Subcutaneous abdominal adipose tissue (tissue), 5 donors: Measurements from ENCODE around the gene DYSF.

Experiments used
- H3K27ac ChIP-seq: one replicate; pipeline ENCODE4 v1.7.0; 2013; ENCODE audit warnings: low read depth, mild to moderate bottlenecking, inconsistent platforms, low read length, moderate library complexity
- H3K27me3 ChIP-seq, 5 donors: one replicate each; pipeline ENCODE4 v1.7.0; 2013; ENCODE audit warnings: low read length in 5 of 5, inconsistent platforms in 1 of 5; ENCODE audit not compliant: control insufficient read depth in 5 of 5, insufficient read depth in 4 of 5
- H3K36me3 ChIP-seq, 5 donors: one replicate each; pipeline ENCODE4 v1.7.0; 2013; ENCODE audit warnings: low read length in 5 of 5; ENCODE audit not compliant: control insufficient read depth in 5 of 5, insufficient read depth in 5 of 5
- H3K4me1 ChIP-seq, 5 donors: one replicate each; pipeline ENCODE4 v1.7.0; 2013; ENCODE audit warnings: low read length in 5 of 5, mild to moderate bottlenecking in 3 of 5, moderate library complexity in 1 of 5; ENCODE audit not compliant: control insufficient read depth in 5 of 5, insufficient read depth in 5 of 5
- H3K4me3 ChIP-seq, 5 donors: one replicate each; pipeline ENCODE4 v1.7.0; 2013; ENCODE audit warnings: low read length in 5 of 5, low read depth in 1 of 5
- H3K9ac ChIP-seq, 5 donors: one replicate each; pipeline ENCODE4 v1.7.0; 2013; ENCODE audit warnings: low read length in 5 of 5, mild to moderate bottlenecking in 4 of 5, moderate library complexity in 3 of 5
- H3K9me3 ChIP-seq, 5 donors: one replicate each; pipeline ENCODE4 v1.7.0; 2013; ENCODE audit warnings: low read length in 5 of 5; ENCODE audit not compliant: control insufficient read depth in 5 of 5
- donor health status: healthy.
- donor health status: healthy.
- donor health status: healthy.
- donor health status: healthy.
- donor health status: healthy.

DYSF gene

DNA sequence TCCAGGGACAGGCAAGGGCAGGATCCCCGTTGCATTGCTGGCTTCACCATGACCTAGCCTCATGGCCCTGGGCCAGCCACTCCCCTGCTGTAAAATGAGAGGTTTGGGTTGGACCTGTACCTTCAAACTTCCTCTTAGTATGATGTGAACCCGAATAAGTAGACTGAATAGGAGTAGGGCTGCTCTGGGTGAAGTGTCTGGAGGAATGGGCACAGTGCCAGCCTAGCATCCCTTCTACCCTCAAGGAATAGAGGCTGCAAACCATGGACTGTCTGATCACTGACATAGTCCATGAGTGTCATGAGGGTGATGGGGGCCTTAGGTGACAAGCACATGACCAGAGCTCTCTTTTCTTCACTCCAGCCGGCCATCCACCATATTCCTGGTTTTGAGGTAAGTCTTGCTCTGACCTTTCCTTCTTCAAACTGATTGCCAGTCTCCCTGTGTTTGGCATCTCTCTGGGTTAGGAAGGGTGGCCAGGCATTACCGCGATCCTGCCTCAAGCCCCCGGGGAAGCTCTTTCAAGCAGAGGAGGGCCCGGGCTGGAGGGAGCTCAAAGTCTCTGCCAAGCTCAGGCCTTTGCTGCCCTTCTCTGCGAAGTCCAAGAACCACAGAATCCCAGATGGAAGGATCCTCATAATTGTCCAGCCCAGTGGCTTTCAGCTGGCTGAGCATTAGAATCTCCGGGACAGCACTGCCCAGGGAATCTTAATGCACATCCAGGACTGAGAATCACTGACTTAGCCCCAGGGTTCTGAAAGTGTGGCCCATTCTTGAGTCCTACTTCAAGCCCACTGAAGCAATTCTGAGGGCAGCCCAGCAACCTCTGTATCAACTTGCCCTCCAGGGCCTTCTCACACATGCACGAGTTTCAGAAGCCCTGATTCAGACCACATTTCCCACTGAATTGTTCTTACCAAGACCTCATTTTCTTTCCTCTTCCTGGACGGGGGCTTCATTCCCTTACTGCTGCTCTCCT, 148.1 kb downstream of the DYSF start:
- Histone ChIP-seq H3K27ac (no peak overlapping the region), H3K36me3 (peaks cover 0 to 17% (median 3%) of the 10 kb centered on the region in 5 donors), H3K9ac (no peak overlapping the region), H3K9me3 (no peaks in the 10 kb centered on the region), H3K4me1 (peaks cover 18 to 38% (median 35%) of the 10 kb centered on the region in 5 donors), H3K27me3 (peaks cover 0 to 12% (median 2%) of the 10 kb centered on the region in 5 donors), H3K4me3 (no peak overlapping the region)

DNA sequence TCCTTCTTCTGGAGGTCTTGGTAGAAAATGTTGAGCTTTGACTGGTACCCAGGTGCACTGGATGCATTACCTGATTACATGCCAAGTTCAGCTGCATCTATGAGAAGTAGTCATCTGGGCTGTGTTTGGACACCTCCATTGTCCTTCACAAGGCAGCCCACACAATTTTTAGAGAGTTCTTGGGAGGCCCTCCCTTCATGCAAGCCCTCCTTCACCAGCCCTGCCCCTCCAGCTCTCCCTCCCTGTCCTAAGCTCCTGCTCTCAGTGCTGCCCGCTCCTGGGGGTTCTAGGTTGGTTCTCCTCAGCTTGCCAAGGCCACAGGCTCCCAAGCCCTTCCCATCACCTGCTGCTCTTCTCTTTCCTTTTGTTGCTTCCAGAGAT, 148.7 kb downstream of the DYSF start:
- H3K27me3 ChIP-seq: peaks cover 0 to 9% (median under 1%) of the 10 kb centered on the region in 5 donors
- H3K9me3 ChIP-seq: no peaks in the 10 kb centered on the region
- H3K27ac ChIP-seq: no peak overlapping the region
- H3K9ac ChIP-seq: no peak overlapping the region
- no peak overlapping the region for H3K4me3 ChIP-seq
- H3K36me3 ChIP-seq: peaks cover 0 to 15% (median 3%) of the 10 kb centered on the region in 5 donors
- H3K4me1 ChIP-seq: peaks cover 18 to 44% (median 39%) of the 10 kb centered on the region in 5 donors

GRCh38 chr2:71602581-71602980, 149.2 kb downstream of the DYSF start:
- peaks cover 0 to 13% (median under 1%) of the 10 kb centered on the region in 5 donors for H3K36me3 ChIP-seq
- no peaks in the 10 kb centered on the region for H3K9me3 ChIP-seq
- peaks cover 18 to 45% (median 39%) of the 10 kb centered on the region in 5 donors for H3K4me1 ChIP-seq
- H3K4me3 ChIP-seq: no peak overlapping the region
- no peak overlapping the region for H3K9ac ChIP-seq
- H3K27ac ChIP-seq: no peak overlapping the region
- peaks cover 0 to 9% (median 0%) of the 10 kb centered on the region in 5 donors for H3K27me3 ChIP-seq

GRCh38 chr2:71603311-71603811, 150.0 kb downstream of the DYSF start:
- H3K9ac ChIP-seq: peak overlapping the region in 1 of 5 donors; percentile 3
- peaks cover 0 to 8% (median 0%) of the 10 kb centered on the region in 5 donors for H3K36me3 ChIP-seq
- H3K9me3 ChIP-seq: no peaks in the 10 kb centered on the region
- H3K27ac ChIP-seq: no peak overlapping the region
- H3K27me3 ChIP-seq: peaks cover 0 to 9% (median 0%) of the 10 kb centered on the region in 5 donors
- peaks cover 18 to 51% (median 41%) of the 10 kb centered on the region in 5 donors for H3K4me1 ChIP-seq
- H3K4me3 ChIP-seq: peak overlapping the region in 1 of 5 donors; percentile 44

- peaks cover 0 to under 1% (median 0%) of the 10 kb centered on the region in 5 donors for H3K36me3 ChIP-seq
- peak overlapping the region in 1 of 5 donors; percentile 44 for H3K4me3 ChIP-seq
- no peaks in the 10 kb centered on the region for H3K9me3 ChIP-seq
- peaks cover 18 to 59% (median 48%) of the 10 kb centered on the region in 5 donors for H3K4me1 ChIP-seq
- peaks cover 0 to 9% (median 0%) of the 10 kb centered on the region in 5 donors for H3K27me3 ChIP-seq
- H3K9ac ChIP-seq: peak overlapping the region in 1 of 5 donors; percentile 3
- H3K27ac ChIP-seq: no peak overlapping the region
Measured at GRCh38 chr2:71603851-71604725, 150.7 kb downstream of the DYSF start.

DNA sequence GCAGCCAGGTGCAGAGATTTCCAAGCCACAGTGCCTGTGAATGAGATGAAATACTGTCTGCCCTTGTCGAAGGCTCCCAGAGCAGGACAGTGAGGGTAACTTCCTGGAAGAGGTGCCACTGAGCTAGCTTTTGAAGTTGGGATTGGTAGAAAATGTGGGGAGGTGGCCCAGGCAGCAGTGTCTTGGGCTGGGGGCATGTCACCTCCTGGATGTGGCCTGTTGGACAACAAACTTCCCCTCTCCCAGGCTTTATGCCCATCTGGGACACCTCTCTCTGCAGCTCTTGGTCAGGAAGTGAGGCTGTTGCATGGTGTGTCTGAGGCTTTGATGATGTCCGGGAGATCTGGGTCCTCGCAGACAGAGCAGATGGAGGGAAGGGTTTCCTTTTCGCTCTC, 151.4 kb downstream of the DYSF start:
- no peak overlapping the region for H3K27ac ChIP-seq
- no peaks in the 10 kb centered on the region for H3K9me3 ChIP-seq
- no peaks in the 10 kb centered on the region for H3K36me3 ChIP-seq
- no peak overlapping the region for H3K9ac ChIP-seq
- H3K27me3 ChIP-seq: peaks cover 0 to 9% (median 0%) of the 10 kb centered on the region in 5 donors
- peaks cover 18 to 64% (median 50%) of the 10 kb centered on the region in 5 donors for H3K4me1 ChIP-seq
- H3K4me3 ChIP-seq: peak overlapping the region in 2 of 5 donors; percentile 13 to 19

- H3K4me1 ChIP-seq: peaks cover 18 to 64% (median 50%) of the 10 kb centered on the region in 5 donors
- H3K36me3 ChIP-seq: no peaks in the 10 kb centered on the region
- H3K27me3 ChIP-seq: peaks cover 0 to 9% (median 0%) of the 10 kb centered on the region in 5 donors
- no peaks in the 10 kb centered on the region for H3K9me3 ChIP-seq
- H3K4me3 ChIP-seq: peak overlapping the region in 2 of 5 donors; percentile 13 to 19
- no peak overlapping the region for H3K27ac ChIP-seq
- H3K9ac ChIP-seq: no peak overlapping the region
Measured at GRCh38 chr2:71605173-71605641, 151.8 kb downstream of the DYSF start.

- H3K27me3 ChIP-seq: peaks cover 0 to 9% (median 0%) of the 10 kb centered on the region in 5 donors
- no peaks in the 10 kb centered on the region for H3K9me3 ChIP-seq
- no peak overlapping the region for H3K9ac ChIP-seq
- H3K4me3 ChIP-seq: no peak overlapping the region
- peaks cover 18 to 64% (median 50%) of the 10 kb centered on the region in 5 donors for H3K4me1 ChIP-seq
- no peak overlapping the region for H3K27ac ChIP-seq
- no peaks in the 10 kb centered on the region for H3K36me3 ChIP-seq
Measured at GRCh38 chr2:71605781-71606241, 152.4 kb downstream of the DYSF start.

DNA sequence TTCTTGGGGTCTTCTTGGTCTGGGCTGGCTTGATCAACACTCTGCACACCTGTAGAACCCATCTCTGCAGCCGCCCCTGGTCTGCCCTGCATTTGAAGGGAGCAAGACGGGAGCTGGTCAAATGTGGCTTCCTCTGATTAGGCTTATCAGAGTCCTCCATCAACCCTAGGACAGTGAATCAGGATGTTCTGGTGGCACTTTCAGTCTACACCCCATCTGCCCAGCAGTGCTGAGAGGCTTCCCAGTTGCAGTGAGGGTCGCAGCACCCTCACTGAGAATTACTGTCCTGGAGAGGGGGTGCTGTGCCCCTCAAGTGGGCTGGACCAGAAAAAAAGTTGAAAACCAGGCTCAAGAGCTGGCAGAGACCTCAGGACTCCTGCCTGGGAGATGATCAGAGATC, 152.9 kb downstream of the DYSF start:
- Histone ChIP-seq H3K36me3 (peaks cover 0 to under 1% (median 0%) of the 10 kb centered on the region in 5 donors), H3K9ac (no peak overlapping the region), H3K9me3 (no peaks in the 10 kb centered on the region), H3K27me3 (peaks cover 0 to 9% (median 0%) of the 10 kb centered on the region in 5 donors), H3K4me1 (peaks cover 18 to 64% (median 50%) of the 10 kb centered on the region in 5 donors), H3K4me3 (no peak overlapping the region), H3K27ac (no peak overlapping the region)
